Measurements from ENCODE around the gene EHF. TPM values are rescaled to one million over a fixed set of nuclear protein-coding genes. Genes with fewer than 3 reads are reported as not detected.

The EHF gene
- total and polyA plus RNA-seq, 4 donors = 8.9 to 144 (median 62.9) TPM

DNA sequence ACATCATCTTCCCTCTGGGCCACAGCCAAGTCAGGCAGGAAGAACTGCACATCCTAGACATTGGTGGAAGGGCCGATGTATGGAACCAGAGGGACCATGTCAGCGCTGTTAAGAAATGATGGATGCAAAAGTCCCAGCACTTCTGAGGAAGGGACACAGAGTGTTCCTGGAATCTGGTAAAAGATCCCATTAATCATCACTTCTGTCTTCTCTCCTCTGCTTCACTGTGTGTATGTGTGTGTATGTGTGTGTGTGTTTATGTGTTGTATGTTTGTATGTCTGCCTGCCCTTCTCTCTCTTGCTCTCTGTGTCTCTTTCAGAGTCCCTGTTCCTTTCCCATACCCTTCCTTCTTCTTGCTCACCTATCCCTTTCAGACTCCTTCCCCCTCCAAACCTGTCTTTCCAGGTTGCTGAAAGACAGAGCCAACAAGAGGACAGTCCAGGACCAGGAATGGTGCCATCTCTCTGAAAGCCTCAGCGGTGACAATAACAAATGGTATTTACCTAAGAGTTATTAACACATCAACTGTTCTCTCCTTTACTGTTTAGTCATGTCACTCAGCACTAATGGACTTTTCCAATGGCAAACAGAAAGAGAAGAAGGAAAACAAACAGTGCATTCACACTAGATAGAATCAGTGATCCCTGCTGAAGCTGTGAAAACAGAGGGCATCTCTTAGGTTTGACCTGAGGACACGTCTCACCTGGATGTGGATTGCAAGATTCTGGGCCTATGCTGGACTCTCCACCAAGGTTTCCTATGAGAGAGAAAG is 47.1 kb downstream of the EHF start:
- 73 to 81% methylated on average over 4 of the region's 4 CpGs for WGBS, 2 donors
- H3K27me3 ChIP-seq (ENCODE audit: control insufficient read depth in 3 of 3, insufficient read depth in 3 of 3, low read length in 2 of 3) = no peaks in the 10 kb centered on the region
- no peak overlapping the region for H3K9ac ChIP-seq (ENCODE audit: insufficient read depth in 1 of 2, low read length in 2 of 2)
- no peaks in the 10 kb centered on the region for H3K4me1 ChIP-seq (ENCODE audit: control insufficient read depth in 5 of 5, insufficient read depth in 5 of 5, low read length in 5 of 5)
- H3K9me3 ChIP-seq (ENCODE audit: control insufficient read depth in 4 of 4, insufficient read depth in 3 of 4, low read length in 3 of 4) = no peaks in the 10 kb centered on the region
- H3K4me3 ChIP-seq = no peak overlapping the region
- DNase-seq (no peak), ATAC-seq (ENCODE audit: insufficient read depth, low FRiP score) (no peak)
- H3K27ac ChIP-seq (ENCODE audit: low read depth in 1 of 2, low read length in 1 of 2) = no peak overlapping the region
- no peaks in the 10 kb centered on the region for H3K36me3 ChIP-seq (ENCODE audit: control insufficient read depth in 4 of 4, insufficient read depth in 4 of 4, low read length in 4 of 4)
- TF ChIP-seq, protein P1, sequence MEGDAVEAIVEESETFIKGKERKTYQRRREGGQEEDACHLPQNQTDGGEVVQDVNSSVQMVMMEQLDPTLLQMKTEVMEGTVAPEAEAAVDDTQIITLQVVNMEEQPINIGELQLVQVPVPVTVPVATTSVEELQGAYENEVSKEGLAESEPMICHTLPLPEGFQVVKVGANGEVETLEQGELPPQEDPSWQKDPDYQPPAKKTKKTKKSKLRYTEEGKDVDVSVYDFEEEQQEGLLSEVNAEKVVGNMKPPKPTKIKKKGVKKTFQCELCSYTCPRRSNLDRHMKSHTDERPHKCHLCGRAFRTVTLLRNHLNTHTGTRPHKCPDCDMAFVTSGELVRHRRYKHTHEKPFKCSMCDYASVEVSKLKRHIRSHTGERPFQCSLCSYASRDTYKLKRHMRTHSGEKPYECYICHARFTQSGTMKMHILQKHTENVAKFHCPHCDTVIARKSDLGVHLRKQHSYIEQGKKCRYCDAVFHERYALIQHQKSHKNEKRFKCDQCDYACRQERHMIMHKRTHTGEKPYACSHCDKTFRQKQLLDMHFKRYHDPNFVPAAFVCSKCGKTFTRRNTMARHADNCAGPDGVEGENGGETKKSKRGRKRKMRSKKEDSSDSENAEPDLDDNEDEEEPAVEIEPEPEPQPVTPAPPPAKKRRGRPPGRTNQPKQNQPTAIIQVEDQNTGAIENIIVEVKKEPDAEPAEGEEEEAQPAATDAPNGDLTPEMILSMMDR (IDR thresholded peaks at IDR 0.05; ENCODE audit: control extremely low read depth, extremely low read depth) = no peak

DNA sequence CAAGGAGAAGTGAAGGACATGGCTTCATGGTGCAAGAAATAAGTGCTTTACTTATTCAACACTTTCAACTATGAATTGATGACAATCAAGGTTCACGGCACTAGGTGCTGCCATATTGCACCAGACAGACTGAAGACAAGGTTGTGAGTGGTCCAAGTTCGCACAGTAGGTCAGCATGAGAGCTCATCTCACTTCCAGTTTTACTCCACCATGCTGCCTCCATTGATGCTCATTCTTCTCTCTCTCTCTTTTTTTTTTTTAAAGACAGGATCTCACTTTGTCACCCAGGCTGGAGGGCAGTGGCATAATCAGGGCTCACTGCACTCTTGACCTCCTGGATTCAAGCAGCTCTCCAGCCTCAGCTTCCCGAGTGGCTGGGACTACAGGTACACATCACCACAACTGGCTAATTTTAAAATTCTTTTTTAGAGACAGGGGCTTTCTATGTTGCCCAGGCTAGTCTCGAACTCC is 47.7 kb downstream of the EHF start:
- 84 to 94% methylated on average over 4 of the region's 4 CpGs for WGBS, 2 donors
- TF ChIP-seq, protein P1 (IDR thresholded peaks at IDR 0.05; ENCODE audit: control extremely low read depth, extremely low read depth) = no peak
- H3K9ac ChIP-seq (ENCODE audit: insufficient read depth in 1 of 2, low read length in 2 of 2) = no peak overlapping the region
- H3K27ac ChIP-seq (ENCODE audit: low read depth in 1 of 2, low read length in 1 of 2) = no peak overlapping the region
- DNase-seq = no peak
- H3K27me3 ChIP-seq (ENCODE audit: control insufficient read depth in 3 of 3, insufficient read depth in 3 of 3, low read length in 2 of 3) = no peaks in the 10 kb centered on the region
- ATAC-seq (ENCODE audit: insufficient read depth, low FRiP score) = no peak
- H3K9me3 ChIP-seq (ENCODE audit: control insufficient read depth in 4 of 4, insufficient read depth in 3 of 4, low read length in 3 of 4) = no peaks in the 10 kb centered on the region
- H3K36me3 ChIP-seq (ENCODE audit: control insufficient read depth in 4 of 4, insufficient read depth in 4 of 4, low read length in 4 of 4) = no peaks in the 10 kb centered on the region
- no peaks in the 10 kb centered on the region for H3K4me1 ChIP-seq (ENCODE audit: control insufficient read depth in 5 of 5, insufficient read depth in 5 of 5, low read length in 5 of 5)
- no peak overlapping the region for H3K4me3 ChIP-seq

DNA sequence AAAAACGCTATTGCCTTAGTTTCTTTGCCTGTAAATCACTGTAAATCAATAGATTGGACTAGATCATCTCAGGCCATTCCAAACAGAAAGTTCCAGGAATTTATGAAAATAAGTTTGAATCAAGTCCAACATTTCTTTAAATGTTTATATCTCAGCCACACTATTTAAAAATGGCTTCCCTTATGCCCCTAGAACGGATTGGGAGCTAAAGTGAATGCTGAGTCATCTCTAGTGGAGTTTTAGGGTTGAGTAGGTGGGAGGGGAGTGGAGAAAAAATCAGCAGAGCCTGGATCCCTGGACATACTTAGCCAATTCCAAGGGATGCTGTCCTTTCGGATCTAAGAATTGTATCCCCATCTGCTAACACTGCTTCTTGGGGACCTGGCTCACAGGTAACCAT is 48.6 kb downstream of the EHF start:
- H3K4me3 ChIP-seq = no peak overlapping the region
- 70 to 87% methylated on average over 3 of the region's 3 CpGs for WGBS, 2 donors
- no peaks in the 10 kb centered on the region for H3K36me3 ChIP-seq (ENCODE audit: control insufficient read depth in 4 of 4, insufficient read depth in 4 of 4, low read length in 4 of 4)
- H3K9me3 ChIP-seq (ENCODE audit: control insufficient read depth in 4 of 4, insufficient read depth in 3 of 4, low read length in 3 of 4) = no peaks in the 10 kb centered on the region
- H3K27me3 ChIP-seq (ENCODE audit: control insufficient read depth in 3 of 3, insufficient read depth in 3 of 3, low read length in 2 of 3) = no peaks in the 10 kb centered on the region
- H3K27ac ChIP-seq (ENCODE audit: low read depth in 1 of 2, low read length in 1 of 2) = no peak overlapping the region
- TF ChIP-seq, protein P1 (IDR thresholded peaks at IDR 0.05; ENCODE audit: control extremely low read depth, extremely low read depth) = no peak
- DNase-seq (peak in 1 of 3 donors; percentile 13), ATAC-seq (ENCODE audit: insufficient read depth, low FRiP score) (no peak)
- H3K4me1 ChIP-seq (ENCODE audit: control insufficient read depth in 5 of 5, insufficient read depth in 5 of 5, low read length in 5 of 5) = no peaks in the 10 kb centered on the region
- no peak overlapping the region for H3K9ac ChIP-seq (ENCODE audit: insufficient read depth in 1 of 2, low read length in 2 of 2)
